HEK293 (cell line): ENCODE results near the gene BMAL2.

Source experiments
- CTCF ChIA-PET: fragments of 350-600 bp; formaldehyde crosslinking; extraction: SDS; loops from one replicate; lab custom pipeline; 2021; ENCODE audit warnings: antibody characterized with exemption; lab: Yijun Ruan, JAX
- POLR2A ChIA-PET: fragments of 300-600 bp; formaldehyde crosslinking; extraction: SDS; loops from one replicate; lab custom pipeline; 2020; ENCODE audit warnings: antibody characterized with exemption, inconsistent platforms; lab: Yijun Ruan, JAX
- H3K27ac ChIP-seq: fragments of 200-500 bp; sonication (Bioruptor generic); 2 replicates; pipeline ENCODE4 v1.5.1; 2014; ENCODE audit warnings: low read depth, low read length, control low read depth, inconsistent platforms; ENCODE audit errors: extremely low read depth
- H3K36me3 ChIP-seq, 2 experiments: fragments of 200-500 bp in 1 of 2; sonication (Bioruptor generic) in 1 of 2; 1 replicate in 1 of 2; 2 replicates in 1 of 2; pipeline ENCODE4 v1.5.1; 2014 to 2017; ENCODE audit warnings: inconsistent platforms in 2 of 2, low read length in 2 of 2; ENCODE audit not compliant: control insufficient read depth in 2 of 2, insufficient read depth in 1 of 2
- H3K4me1 ChIP-seq: fragments of 200-500 bp; sonication (Bioruptor generic); 2 replicates; pipeline ENCODE4 v1.5.1; 2014; ENCODE audit warnings: mild to moderate bottlenecking, low read length, inconsistent platforms; ENCODE audit not compliant: control insufficient read depth, insufficient read depth
- H3K4me3 ChIP-seq: 2 replicates; pipeline ENCODE4 v1.5.1; 2011; ENCODE audit warnings: low read depth, mild to moderate bottlenecking, control low read depth, low read length, moderate library complexity
- H3K9me3 ChIP-seq: fragments of 200-500 bp; sonication (Bioruptor generic); 2 replicates; pipeline ENCODE4 v1.5.1; 2014; ENCODE audit warnings: low read depth, low read length, inconsistent platforms; ENCODE audit not compliant: control insufficient read depth, insufficient read depth
- CTCF ChIP-seq: fragments of 450-650 bp; formaldehyde crosslinking; IDR thresholded peaks from 2 replicates; pipeline ENCODE4 v1.5.1; 2016; ENCODE audit warnings: missing biosample characterization, missing genetic modification characterization
- HIC1 ChIP-seq: fragments of 450-650 bp; formaldehyde crosslinking; IDR thresholded peaks from 2 replicates; pipeline ENCODE4 v1.5.1; 2016; ENCODE audit warnings: missing biosample characterization, missing genetic modification characterization
- KLF8 ChIP-seq: fragments of 450-650 bp; formaldehyde crosslinking; IDR thresholded peaks from 2 replicates; pipeline ENCODE4 v1.5.1; 2016; ENCODE audit warnings: missing biosample characterization, missing genetic modification characterization
- PRDM6 ChIP-seq: fragments of 450-650 bp; formaldehyde crosslinking; IDR thresholded peaks from 2 replicates; pipeline ENCODE4 v1.5.1; 2017; ENCODE audit warnings: missing biosample characterization, missing genetic modification characterization
- REPIN1 ChIP-seq: fragments of 450-650 bp; formaldehyde crosslinking; IDR thresholded peaks from 2 replicates; pipeline ENCODE4 v1.5.1; 2017; ENCODE audit warnings: missing biosample characterization, missing genetic modification characterization, low read depth
- SCRT1 ChIP-seq: fragments of 450-650 bp; formaldehyde crosslinking; IDR thresholded peaks from 2 replicates; pipeline ENCODE4 v1.5.1; 2016; ENCODE audit warnings: missing biosample characterization, missing genetic modification characterization, borderline replicate concordance
- ZIC2 ChIP-seq: fragments of 450-650 bp; formaldehyde crosslinking; IDR thresholded peaks from 2 replicates; pipeline ENCODE4 v1.5.1; 2016; ENCODE audit warnings: missing biosample characterization, missing genetic modification characterization
- ZNF16 ChIP-seq: fragments of 450-650 bp; formaldehyde crosslinking; IDR thresholded peaks from 2 replicates; pipeline ENCODE4 v1.5.1; 2016; ENCODE audit warnings: low read depth, missing biosample characterization, missing genetic modification characterization
- ZNF341 ChIP-seq: fragments of 450-650 bp; formaldehyde crosslinking; IDR thresholded peaks from 2 replicates; pipeline ENCODE4; 2016; ENCODE audit warnings: low read depth, missing biosample characterization, missing genetic modification characterization
- ZNF423 ChIP-seq: fragments of 450-650 bp; formaldehyde crosslinking; IDR thresholded peaks from 2 replicates; pipeline ENCODE4 v1.5.1; 2016; ENCODE audit warnings: missing biosample characterization, missing genetic modification characterization
- ZNF529 ChIP-seq: fragments of 450-650 bp; formaldehyde crosslinking; IDR thresholded peaks from 2 replicates; pipeline ENCODE4 v1.5.1; 2017; ENCODE audit warnings: missing genetic modification characterization, missing biosample characterization; ENCODE audit not compliant: insufficient replicate concordance
- ZNF549 ChIP-seq: fragments of 450-650 bp; IDR thresholded peaks from 2 replicates; pipeline ENCODE4 v1.5.1; 2018; ENCODE audit warnings: missing biosample characterization, missing genetic modification characterization, mild to moderate bottlenecking, inconsistent platforms, moderate library complexity
- ZNF585B ChIP-seq: fragments of 450-650 bp; formaldehyde crosslinking; IDR thresholded peaks from 2 replicates; pipeline ENCODE4 v1.5.1; 2016; ENCODE audit warnings: missing biosample characterization, missing genetic modification characterization
- ZNF621 ChIP-seq: fragments of 450-650 bp; formaldehyde crosslinking; IDR thresholded peaks from 2 replicates; pipeline ENCODE4 v1.5.1; 2017; ENCODE audit warnings: missing biosample characterization, missing genetic modification characterization
- ZNF664 ChIP-seq: fragments of 450-650 bp; formaldehyde crosslinking; IDR thresholded peaks from 2 replicates; pipeline ENCODE4 v1.5.1; 2016; ENCODE audit warnings: missing biosample characterization, missing genetic modification characterization
- ZNF776 ChIP-seq: fragments of 450-650 bp; formaldehyde crosslinking; IDR thresholded peaks from 2 replicates; pipeline ENCODE4 v1.5.0; 2017; ENCODE audit warnings: missing biosample characterization, missing genetic modification characterization, borderline replicate concordance
- ZSCAN23 ChIP-seq: fragments of 450-650 bp; formaldehyde crosslinking; IDR thresholded peaks from 2 replicates; pipeline ENCODE4 v1.5.1; 2016; ENCODE audit warnings: missing biosample characterization, missing genetic modification characterization
- TF ChIP-seq, protein P1 (sequence below): fragments of 450-650 bp; formaldehyde crosslinking; IDR thresholded peaks from 2 replicates; pipeline ENCODE4; 2016; ENCODE audit warnings: missing biosample characterization, missing genetic modification characterization
- TF ChIP-seq, protein P2 (sequence below): fragments of 450-650 bp; formaldehyde crosslinking; IDR thresholded peaks from 2 replicates; pipeline ENCODE4 v1.5.1; 2016; ENCODE audit warnings: missing biosample characterization, missing genetic modification characterization

BMAL2 gene

GRCh38 chr12:27355979-27356378 is 23.3 kb downstream of the BMAL2 start:
- POLR2A ChIA-PET: no interaction called here
- Histone ChIP-seq H3K27ac (no peak overlapping the region), H3K4me1 (peaks cover 8% of the 10 kb centered on the region), H3K9me3 (no peaks in the 10 kb centered on the region), H3K4me3 (no peak overlapping the region), H3K36me3 (no peaks in the 10 kb centered on the region)
- CTCF ChIA-PET: interaction anchor here (0.6 to 0.8 kb wide), 2 partner anchors 14 to 51 kb away, joined by 3 read pairs; no protein-coding TSS in a partner anchor
- TF ChIP-seq, protein P1, sequence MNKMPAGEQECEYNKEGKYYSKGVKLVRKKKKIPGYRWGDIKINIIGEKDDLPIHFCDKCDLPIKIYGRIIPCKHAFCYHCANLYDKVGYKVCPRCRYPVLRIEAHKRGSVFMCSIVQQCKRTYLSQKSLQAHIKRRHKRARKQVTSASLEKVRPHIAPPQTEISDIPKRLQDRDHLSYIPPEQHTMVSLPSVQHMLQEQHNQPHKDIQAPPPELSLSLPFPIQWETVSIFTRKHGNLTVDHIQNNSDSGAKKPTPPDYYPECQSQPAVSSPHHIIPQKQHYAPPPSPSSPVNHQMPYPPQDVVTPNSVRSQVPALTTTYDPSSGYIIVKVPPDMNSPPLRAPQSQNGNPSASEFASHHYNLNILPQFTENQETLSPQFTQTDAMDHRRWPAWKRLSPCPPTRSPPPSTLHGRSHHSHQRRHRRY (tag by site-specific recombination): no peak
- TF ChIP-seq ZNF585B (tag by site-specific recombination): no peak
- no peak for TF ChIP-seq ZNF776 (tag by site-specific recombination)
- TF ChIP-seq ZNF549 (tag by site-specific recombination): no peak
- TF ChIP-seq ZNF16: no peak
- TF ChIP-seq PRDM6: no peak
- no peak for TF ChIP-seq ZNF664 (tag by site-specific recombination)
- no peak for TF ChIP-seq REPIN1 (tag by site-specific recombination)
- TF ChIP-seq ZNF341 (tag by site-specific recombination): no peak
- no peak for TF ChIP-seq ZNF621
- TF ChIP-seq KLF8 (tag by site-specific recombination): no peak
- no peak for TF ChIP-seq SCRT1 (tag by site-specific recombination)
- no peak for TF ChIP-seq CTCF (tag by site-specific recombination)
- TF ChIP-seq ZIC2 (tag by site-specific recombination): no peak
- TF ChIP-seq, protein P2, sequence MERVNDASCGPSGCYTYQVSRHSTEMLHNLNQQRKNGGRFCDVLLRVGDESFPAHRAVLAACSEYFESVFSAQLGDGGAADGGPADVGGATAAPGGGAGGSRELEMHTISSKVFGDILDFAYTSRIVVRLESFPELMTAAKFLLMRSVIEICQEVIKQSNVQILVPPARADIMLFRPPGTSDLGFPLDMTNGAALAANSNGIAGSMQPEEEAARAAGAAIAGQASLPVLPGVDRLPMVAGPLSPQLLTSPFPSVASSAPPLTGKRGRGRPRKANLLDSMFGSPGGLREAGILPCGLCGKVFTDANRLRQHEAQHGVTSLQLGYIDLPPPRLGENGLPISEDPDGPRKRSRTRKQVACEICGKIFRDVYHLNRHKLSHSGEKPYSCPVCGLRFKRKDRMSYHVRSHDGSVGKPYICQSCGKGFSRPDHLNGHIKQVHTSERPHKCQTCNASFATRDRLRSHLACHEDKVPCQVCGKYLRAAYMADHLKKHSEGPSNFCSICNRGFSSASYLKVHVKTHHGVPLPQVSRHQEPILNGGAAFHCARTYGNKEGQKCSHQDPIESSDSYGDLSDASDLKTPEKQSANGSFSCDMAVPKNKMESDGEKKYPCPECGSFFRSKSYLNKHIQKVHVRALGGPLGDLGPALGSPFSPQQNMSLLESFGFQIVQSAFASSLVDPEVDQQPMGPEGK (tag by site-specific recombination): no peak
- no peak for TF ChIP-seq ZNF529 (tag by site-specific recombination)
- TF ChIP-seq ZNF423 (tag by site-specific recombination): no peak
- TF ChIP-seq HIC1: no peak
- no peak for TF ChIP-seq ZSCAN23 (tag by site-specific recombination)
